ENCODE results near the gene CACNG5.

Gene CACNG5

GRCh38 chr17:66849032-66849655 is 14.2 kb downstream of the CACNG5 start:
- H3K27me3 Mint-ChIP-seq = peaks cover 14% of the 10 kb centered on the region
- no peaks in the 10 kb centered on the region for H3K4me1 Mint-ChIP-seq (ENCODE audit: low read depth)
- peaks cover 3% of the 10 kb centered on the region for H3K36me3 Mint-ChIP-seq
- peaks cover 10% of the 10 kb centered on the region for H3K9me3 Mint-ChIP-seq (ENCODE audit: low read depth)
- H3K27ac Mint-ChIP-seq = no peak overlapping the region
- no peak overlapping the region for H3K4me3 Mint-ChIP-seq

DNA sequence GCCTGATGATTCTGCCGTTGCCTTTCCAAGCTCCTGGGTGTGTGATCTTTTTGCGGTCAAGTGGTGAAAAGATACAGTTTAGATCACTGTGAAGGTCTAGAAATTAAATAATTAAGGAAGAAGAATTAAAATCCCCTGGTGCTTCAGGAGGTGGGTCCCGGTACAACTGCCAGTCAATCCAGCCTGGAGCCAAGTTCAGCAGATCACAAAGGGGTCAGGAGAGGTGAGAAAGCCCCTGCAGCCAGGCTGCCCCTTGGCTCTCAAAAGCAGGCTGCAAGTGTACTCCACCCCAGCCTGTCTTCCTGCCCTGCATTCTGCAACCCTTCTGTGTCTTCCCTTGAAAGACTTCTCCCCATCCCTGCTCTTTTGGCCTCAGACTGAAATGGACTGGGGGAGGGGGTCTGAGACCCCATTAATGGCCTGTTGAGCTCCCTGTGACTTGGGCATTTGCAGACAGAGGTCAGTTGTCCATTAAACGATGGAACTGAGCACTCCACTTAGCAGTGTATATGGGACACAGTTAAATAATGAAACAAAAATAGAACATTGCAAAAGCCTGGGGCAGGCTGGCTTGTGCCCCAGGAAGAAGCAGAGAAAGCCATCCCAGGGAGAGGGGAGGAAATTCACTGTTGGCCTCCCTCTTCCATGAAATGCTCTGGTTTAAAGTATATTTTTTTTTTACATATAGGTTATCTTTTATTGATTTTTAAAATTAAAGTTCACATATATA is 15.1 kb downstream of the CACNG5 start:
- Mint-ChIP-seq H3K36me3 (peaks cover 3% of the 10 kb centered on the region), H3K27me3 (peaks cover 10% of the 10 kb centered on the region), H3K4me1 (ENCODE audit: low read depth) (no peaks in the 10 kb centered on the region), H3K4me3 (no peak overlapping the region), H3K27ac (no peak overlapping the region), H3K9me3 (ENCODE audit: low read depth) (peaks cover 10% of the 10 kb centered on the region)

- peaks cover 3% of the 10 kb centered on the region for H3K36me3 Mint-ChIP-seq
These were observed 15.8 kb downstream of the CACNG5 start for GRCh38 chr17:66850692-66851091.

DNA sequence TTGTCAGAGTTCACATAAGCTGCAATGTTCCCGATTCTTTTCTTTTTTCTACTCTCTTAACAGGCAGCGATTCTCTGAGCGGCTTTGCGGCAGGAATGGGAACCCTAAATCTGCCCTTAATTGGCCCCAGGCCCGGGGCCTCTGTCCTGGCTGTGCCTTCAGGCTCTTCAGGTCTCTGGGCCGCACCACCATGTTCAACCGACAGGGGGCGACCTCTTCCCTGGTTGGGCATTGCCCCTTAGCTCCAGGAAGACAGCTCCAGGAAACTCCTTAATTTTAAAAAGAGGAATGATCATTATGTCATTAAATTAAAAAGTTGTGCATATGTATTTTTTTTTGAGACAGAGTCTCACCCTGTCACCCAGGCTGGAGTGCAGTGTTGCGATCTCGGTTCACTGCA is 20.3 kb downstream of the CACNG5 start:
- no peaks in the 10 kb centered on the region for H3K4me1 Mint-ChIP-seq (ENCODE audit: low read depth)
- no peaks in the 10 kb centered on the region for H3K9me3 Mint-ChIP-seq (ENCODE audit: low read depth)
- H3K4me3 Mint-ChIP-seq = no peak overlapping the region
- no peak overlapping the region for H3K27ac Mint-ChIP-seq
- H3K36me3 Mint-ChIP-seq = no peaks in the 10 kb centered on the region
- no peaks in the 10 kb centered on the region for H3K27me3 Mint-ChIP-seq

More at GRCh38 chr17:66850692-66851091, 15.8 kb downstream of the CACNG5 start:
- H3K27ac Mint-ChIP-seq = no peak overlapping the region
- peaks cover 10% of the 10 kb centered on the region for H3K9me3 Mint-ChIP-seq (ENCODE audit: low read depth)
- peaks cover 7% of the 10 kb centered on the region for H3K27me3 Mint-ChIP-seq
- H3K4me3 Mint-ChIP-seq = no peak overlapping the region
- H3K4me1 Mint-ChIP-seq (ENCODE audit: low read depth) = no peaks in the 10 kb centered on the region

- no peaks in the 10 kb centered on the region for H3K9me3 Mint-ChIP-seq (ENCODE audit: low read depth)
- H3K36me3 Mint-ChIP-seq = no peaks in the 10 kb centered on the region
- no peak overlapping the region for H3K4me3 Mint-ChIP-seq
- peaks cover 4% of the 10 kb centered on the region for H3K27me3 Mint-ChIP-seq
- no peak overlapping the region for H3K27ac Mint-ChIP-seq
- no peaks in the 10 kb centered on the region for H3K4me1 Mint-ChIP-seq (ENCODE audit: low read depth)
These were observed 23.5 kb downstream of the CACNG5 start for GRCh38 chr17:66858226-66859083.

- Mint-ChIP-seq H3K4me1 (ENCODE audit: low read depth) (no peaks in the 10 kb centered on the region), H3K27me3 (peaks cover 4% of the 10 kb centered on the region), H3K4me3 (no peak overlapping the region), H3K9me3 (ENCODE audit: low read depth) (peaks cover 5% of the 10 kb centered on the region), H3K27ac (no peak overlapping the region), H3K36me3 (peaks cover 3% of the 10 kb centered on the region)
These were observed 24.4 kb downstream of the CACNG5 start for GRCh38 chr17:66859353-66859752.

DNA sequence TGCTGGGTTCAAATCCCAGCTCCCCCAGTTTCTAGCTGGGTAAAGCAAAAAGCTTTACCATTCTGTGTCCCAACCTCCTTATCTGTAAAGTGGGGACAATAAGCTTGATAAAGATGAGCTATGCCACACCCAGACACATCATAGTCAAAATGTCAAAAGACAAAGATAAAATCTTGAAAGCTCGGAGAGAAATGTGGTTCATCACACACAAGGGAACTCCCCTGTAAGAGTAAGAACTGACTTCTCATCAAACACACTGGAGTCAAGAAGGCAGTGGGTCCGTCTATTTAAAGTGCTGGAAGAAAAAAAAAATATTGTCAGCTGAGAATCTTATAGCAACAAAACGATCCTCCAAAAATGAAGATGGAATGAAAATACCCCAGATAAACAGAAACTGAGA is 25.3 kb downstream of the CACNG5 start:
- Mint-ChIP-seq H3K4me3 (no peak overlapping the region), H3K36me3 (peaks cover 4% of the 10 kb centered on the region), H3K27me3 (peaks cover 4% of the 10 kb centered on the region), H3K4me1 (ENCODE audit: low read depth) (no peaks in the 10 kb centered on the region), H3K27ac (no peak overlapping the region), H3K9me3 (ENCODE audit: low read depth) (peaks cover 5% of the 10 kb centered on the region)

DNA sequence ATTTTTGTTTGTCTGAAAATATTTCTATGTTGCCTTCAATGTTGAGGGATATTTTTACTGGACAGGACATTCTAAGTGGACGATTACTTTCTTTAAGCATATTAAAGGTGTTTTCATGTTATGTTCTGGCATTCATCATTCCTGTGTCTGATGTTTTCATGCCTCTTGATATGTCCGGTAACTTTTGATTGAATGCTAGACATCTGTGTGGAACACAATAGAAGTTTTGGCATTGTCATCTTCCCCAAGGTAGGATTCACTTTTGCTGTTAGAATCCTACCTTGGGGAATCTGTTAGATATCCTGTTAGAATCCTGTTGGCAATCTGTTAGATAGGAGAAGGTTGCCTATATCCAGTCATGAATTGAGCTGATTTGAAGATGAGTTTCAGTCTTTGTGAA is 28.9 kb downstream of the CACNG5 start:
- peaks cover 7% of the 10 kb centered on the region for H3K27me3 Mint-ChIP-seq
- peaks cover 5% of the 10 kb centered on the region for H3K9me3 Mint-ChIP-seq (ENCODE audit: low read depth)
- H3K36me3 Mint-ChIP-seq = peaks cover 4% of the 10 kb centered on the region
- no peaks in the 10 kb centered on the region for H3K4me1 Mint-ChIP-seq (ENCODE audit: low read depth)
- no peak overlapping the region for H3K27ac Mint-ChIP-seq
- no peak overlapping the region for H3K4me3 Mint-ChIP-seq

DNA sequence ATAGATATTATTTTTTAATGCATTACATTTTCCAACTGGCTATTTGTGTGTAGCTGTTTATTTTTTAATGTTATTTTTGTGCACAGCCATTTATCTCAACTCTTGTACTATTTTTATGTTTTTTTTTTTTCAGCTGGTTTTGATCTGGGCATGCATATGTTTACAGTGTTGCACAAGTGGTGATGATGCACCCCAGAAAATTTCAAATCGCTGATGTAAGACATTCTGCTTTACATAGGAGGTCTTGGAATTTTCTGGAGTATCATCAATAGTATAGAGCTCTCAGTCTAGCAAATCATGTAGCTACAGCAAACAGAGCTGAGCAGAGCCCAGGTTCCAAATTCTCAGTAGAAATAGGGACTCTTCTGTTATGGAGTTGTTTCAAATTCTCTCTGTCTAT is 30.2 kb downstream of the CACNG5 start:
- Mint-ChIP-seq H3K4me3 (no peak overlapping the region), H3K36me3 (peaks cover 7% of the 10 kb centered on the region), H3K27ac (no peak overlapping the region), H3K4me1 (ENCODE audit: low read depth) (no peaks in the 10 kb centered on the region), H3K27me3 (peaks cover 14% of the 10 kb centered on the region), H3K9me3 (ENCODE audit: low read depth) (peaks cover 5% of the 10 kb centered on the region)

GRCh38 chr17:66873962-66874361 is 39.0 kb downstream of the CACNG5 start:
- peaks cover 3% of the 10 kb centered on the region for H3K9me3 Mint-ChIP-seq (ENCODE audit: low read depth)
- H3K27ac Mint-ChIP-seq = no peak overlapping the region
- no peaks in the 10 kb centered on the region for H3K4me1 Mint-ChIP-seq (ENCODE audit: low read depth)
- H3K27me3 Mint-ChIP-seq = peaks cover 10% of the 10 kb centered on the region
- H3K4me3 Mint-ChIP-seq = no peak overlapping the region
- peaks cover 2% of the 10 kb centered on the region for H3K36me3 Mint-ChIP-seq

GRCh38 chr17:66884931-66885330 is 50.0 kb downstream of the CACNG5 start:
- Mint-ChIP-seq H3K4me1 (ENCODE audit: low read depth) (no peaks in the 10 kb centered on the region), H3K27me3 (peaks cover 3% of the 10 kb centered on the region), H3K27ac (no peak overlapping the region), H3K4me3 (no peak overlapping the region), H3K9me3 (ENCODE audit: low read depth) (peaks cover 4% of the 10 kb centered on the region), H3K36me3 (peaks cover 6% of the 10 kb centered on the region)

GRCh38 chr17:66885417-66885816 is 50.5 kb downstream of the CACNG5 start:
- H3K27ac Mint-ChIP-seq = no peak overlapping the region
- peaks cover 4% of the 10 kb centered on the region for H3K9me3 Mint-ChIP-seq (ENCODE audit: low read depth)
- H3K4me1 Mint-ChIP-seq (ENCODE audit: low read depth) = no peaks in the 10 kb centered on the region
- peaks cover 6% of the 10 kb centered on the region for H3K36me3 Mint-ChIP-seq
- no peak overlapping the region for H3K4me3 Mint-ChIP-seq
- peaks cover 3% of the 10 kb centered on the region for H3K27me3 Mint-ChIP-seq

DNA sequence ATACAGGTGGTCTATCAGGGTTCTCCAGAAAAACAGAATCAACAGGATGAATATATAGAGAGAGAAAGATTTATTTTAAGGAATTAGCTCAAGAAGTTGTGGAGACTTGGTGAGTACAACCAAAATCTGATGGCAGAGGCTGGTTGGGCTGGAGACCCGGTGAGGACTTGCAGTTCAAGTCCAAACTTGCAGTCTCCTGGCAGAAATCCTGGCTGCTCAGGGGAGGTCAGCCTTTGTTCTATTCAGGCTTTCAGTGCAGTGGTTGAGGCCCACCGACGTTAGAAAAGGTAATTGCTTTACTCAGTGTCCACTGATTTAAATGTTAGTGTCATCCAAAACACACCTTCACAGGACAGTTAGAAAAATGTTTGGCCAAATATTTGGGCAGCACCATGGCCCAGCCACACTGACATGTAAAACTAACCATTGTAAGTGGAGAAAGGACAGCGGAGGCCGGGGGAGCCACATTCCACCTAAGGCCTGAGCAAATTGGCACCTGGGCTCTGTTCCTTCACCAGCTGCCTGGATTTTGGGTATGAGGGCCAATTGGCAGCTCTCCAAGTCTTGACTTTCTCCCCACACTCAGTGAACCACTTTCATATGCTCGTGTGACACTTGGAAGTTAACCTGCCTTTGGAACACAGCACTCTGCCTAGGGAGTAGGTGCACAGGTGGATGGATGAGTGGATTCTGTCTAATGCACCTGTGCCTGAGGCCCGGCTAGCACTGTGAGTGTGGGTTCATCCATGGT is 54.7 kb downstream of the CACNG5 start:
- Mint-ChIP-seq H3K4me1 (ENCODE audit: low read depth) (no peaks in the 10 kb centered on the region), H3K9me3 (ENCODE audit: low read depth) (no peaks in the 10 kb centered on the region), H3K4me3 (no peak overlapping the region), H3K36me3 (no peaks in the 10 kb centered on the region), H3K27me3 (no peaks in the 10 kb centered on the region), H3K27ac (no peak overlapping the region)

- Mint-ChIP-seq H3K27ac (no peak overlapping the region), H3K36me3 (no peaks in the 10 kb centered on the region), H3K4me3 (no peak overlapping the region)
These were observed 57.3 kb downstream of the CACNG5 start for GRCh38 chr17:66892246-66892645.

More at GRCh38 chr17:66892246-66892645, 57.3 kb downstream of the CACNG5 start:
- no peaks in the 10 kb centered on the region for H3K9me3 Mint-ChIP-seq (ENCODE audit: low read depth)
- no peaks in the 10 kb centered on the region for H3K27me3 Mint-ChIP-seq
- no peaks in the 10 kb centered on the region for H3K4me1 Mint-ChIP-seq (ENCODE audit: low read depth)
